GM19397 (cell line): Measurements from ENCODE around the gene PTPN1.
"Not testable (repeated sequence)": the region's sequence is repeated elsewhere in the genome, so short reads cannot be mapped to it uniquely, and the experiment has no call there.

Experiments
- ATAC-seq: cut with Tn5 transposase; IDR thresholded peaks from one replicate; pipeline ENCODE4 v1.9.1; 2021; ENCODE audit warnings: mild to moderate bottlenecking, moderate library complexity; ENCODE audit not compliant: unreplicated experiment

PTPN1 gene

DNA sequence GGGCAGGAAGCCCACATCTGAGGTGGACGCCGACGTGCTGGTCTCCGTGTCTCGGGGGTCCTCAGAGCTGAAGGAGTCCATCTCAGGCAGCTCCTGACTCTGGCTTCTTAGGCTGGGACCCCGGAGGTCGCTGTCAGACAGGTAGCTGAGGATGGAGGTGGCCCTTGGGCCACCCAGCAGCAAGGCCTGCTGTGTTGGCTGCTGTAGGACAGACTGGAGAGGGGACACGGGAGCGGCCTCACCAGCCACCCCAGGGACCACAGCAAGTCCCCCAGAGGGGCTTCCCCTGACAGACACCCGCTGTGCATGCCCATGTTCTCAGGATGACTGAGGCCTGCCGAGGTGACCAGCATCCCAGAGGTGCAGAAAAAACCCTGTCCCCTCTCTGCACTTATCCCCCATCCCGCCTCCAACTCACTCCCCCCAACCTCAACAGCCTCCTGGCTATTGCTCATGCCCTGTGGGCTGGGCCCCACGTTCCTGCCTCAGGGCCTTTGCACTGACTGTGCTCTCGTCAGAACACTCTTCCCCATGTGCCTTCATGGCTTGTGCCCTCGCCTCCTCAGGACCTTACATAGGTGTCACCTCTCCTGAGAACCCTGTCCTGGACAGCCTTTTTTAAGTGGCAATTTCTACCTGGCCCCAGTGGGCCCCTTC is 92.4 kb downstream of the PTPN1 start:
- ATAC-seq: no peak

DNA sequence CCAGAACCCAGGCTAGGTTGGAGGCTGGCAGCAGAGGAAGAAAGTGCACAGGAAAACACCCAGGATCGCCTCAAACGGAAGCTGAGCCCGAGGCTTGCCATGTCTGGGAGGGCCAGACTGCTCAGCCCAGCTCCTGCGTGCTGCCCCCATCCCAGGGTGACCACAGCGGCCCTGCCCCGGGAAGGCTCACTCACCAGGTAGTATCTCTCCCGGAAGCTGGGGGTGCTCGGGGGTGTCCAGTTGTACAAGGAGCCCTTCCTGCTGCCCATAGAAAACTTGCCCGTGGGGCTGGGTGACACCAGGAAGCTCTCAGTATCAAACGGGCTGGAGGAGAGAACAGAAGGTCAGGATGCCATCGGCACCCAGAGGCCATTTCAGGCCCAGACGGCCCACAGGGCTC is 94.3 kb downstream of the PTPN1 start:
- ATAC-seq: no peak

DNA sequence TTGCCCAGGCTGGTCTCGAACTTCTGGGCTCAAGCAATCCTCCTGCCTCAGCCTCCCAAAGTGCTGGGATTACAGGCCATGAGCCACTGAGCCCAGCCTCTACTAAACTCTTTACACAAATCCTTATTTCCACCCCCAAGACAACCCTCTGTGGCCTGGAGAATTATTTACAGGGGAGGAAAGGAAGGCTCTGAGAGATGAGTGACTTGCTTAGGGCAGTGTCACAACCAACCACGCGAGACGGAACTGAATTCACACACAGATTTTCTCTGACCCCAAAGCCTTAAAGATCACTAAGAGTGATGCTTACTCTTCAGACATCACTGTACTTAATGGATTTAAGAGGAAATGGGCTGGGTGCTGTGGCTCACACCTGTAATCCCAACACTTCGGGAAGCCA is 95.0 kb downstream of the PTPN1 start:
- ATAC-seq: no peak

DNA sequence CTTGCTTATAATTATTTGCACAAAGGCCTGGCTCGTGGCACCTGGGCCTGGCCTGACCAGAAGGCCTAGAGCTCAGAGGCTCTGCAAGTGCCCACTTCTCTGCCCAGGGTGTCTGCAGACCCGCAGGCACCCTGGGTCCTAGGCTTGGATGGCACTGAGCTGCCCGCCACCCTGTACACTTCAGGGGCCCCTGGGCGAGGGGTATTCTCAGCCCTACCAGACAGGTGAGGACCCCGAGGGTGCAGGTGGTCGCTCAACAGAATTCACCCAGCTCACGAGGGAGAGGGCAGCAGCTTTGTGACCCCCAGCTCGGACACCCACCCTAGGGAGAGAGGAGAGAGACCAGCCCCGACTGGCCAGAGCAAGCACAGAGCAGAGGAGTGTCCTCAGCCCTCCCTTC is 97.3 kb downstream of the PTPN1 start:
- no peak for ATAC-seq

DNA sequence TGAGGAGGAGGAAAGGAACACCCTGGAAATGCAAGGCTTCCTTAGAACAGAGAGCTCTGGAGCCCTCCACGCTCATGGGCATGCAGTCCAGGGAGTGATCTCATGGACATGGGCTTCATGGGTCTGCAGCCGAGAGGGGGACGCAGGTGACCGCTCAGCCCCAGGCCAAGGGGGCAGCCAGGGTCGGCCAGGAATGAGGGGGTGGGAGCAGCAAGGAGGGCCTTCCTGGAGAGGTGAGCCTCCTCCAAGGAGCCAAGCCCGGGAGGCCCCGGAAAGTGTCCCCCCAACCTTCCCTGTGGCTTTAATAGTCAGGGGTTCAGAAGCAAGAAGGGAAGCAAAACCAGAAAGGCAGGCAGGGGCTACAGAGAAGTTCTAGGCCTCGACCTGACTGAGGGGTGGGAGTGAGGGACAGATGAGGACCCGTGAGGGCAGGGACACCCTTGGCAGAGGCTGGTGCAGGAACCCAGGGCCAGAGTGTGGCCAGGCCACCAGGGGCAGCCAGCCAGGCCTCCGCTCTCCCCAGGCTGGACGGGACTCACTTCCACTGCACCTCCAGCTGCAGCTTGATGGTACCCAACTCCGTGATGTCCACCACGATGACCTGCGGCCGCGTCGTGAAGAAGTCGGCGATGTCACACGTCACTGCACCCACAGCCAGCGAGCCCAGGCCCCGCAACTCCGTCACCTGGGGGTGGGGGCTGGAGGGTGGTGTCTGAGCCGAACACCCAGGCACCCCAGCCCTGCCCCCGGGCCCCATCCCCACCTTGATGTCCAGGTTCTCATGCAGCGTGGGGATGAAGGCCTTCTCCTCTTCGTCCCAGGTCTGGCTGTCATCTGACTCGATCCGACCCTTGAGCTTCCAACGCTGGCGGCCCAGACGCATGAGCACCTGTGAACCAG is 97.9 kb downstream of the PTPN1 start:
- no peak for ATAC-seq

GRCh38 chr20:50608750-50609104 is 98.5 kb downstream of the PTPN1 start:
- no peak for ATAC-seq

GRCh38 chr20:50609438-50609989 is 99.3 kb downstream of the PTPN1 start:
- no peak for ATAC-seq

DNA sequence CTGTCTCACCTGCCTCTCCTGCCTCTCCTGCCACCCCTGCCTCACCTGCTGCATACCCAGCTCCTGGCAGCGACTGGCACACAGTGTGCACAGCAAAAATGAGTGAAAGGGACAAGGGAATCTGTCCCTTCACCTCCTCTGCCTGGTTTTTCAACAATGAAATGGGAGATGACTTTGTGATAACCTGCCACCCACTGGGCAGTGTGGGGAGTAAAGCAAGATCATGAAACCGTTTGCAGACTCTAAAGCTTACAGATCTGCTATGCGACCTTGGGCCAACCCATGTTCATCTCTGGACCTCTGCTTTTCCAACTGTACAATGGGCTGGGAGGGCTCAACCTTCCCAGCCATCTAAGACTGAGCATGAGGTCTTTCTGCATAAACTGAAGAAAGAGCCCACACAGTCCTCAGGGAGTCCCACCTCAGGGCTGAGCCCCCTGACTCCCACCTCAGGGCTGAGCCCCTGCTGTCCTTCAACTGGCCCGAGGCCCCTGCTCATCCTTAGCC is 100.1 kb downstream of the PTPN1 start:
- no peak for ATAC-seq

- ATAC-seq: no peak
Observed at GRCh38 chr20:50611128-50611810, 101.1 kb downstream of the PTPN1 start.

GRCh38 chr20:50613438-50614169 is 103.4 kb downstream of the PTPN1 start:
- no peak for ATAC-seq

GRCh38 chr20:50615407-50615806 is 105.2 kb downstream of the PTPN1 start:
- ATAC-seq: no peak

DNA sequence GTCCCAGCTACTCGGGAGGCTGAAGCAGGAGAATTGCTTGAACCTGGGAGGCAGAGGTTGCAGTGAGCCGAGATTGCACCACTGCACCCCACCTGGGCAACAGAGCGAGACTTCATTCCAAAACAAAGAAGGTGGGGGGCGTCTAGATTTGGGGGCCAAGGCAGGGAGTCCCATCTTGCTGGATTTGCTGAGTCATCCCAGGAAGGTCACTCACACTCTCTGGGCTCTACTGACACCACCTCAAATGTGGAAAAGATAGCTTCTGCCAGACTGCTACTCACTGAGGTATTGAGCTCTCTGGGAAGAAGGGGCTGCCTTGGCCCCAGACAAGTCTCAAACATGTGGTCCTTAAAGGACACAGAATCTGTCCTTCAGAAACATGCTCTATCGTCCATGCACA is 106.8 kb downstream of the PTPN1 start:
- ATAC-seq: no peak

DNA sequence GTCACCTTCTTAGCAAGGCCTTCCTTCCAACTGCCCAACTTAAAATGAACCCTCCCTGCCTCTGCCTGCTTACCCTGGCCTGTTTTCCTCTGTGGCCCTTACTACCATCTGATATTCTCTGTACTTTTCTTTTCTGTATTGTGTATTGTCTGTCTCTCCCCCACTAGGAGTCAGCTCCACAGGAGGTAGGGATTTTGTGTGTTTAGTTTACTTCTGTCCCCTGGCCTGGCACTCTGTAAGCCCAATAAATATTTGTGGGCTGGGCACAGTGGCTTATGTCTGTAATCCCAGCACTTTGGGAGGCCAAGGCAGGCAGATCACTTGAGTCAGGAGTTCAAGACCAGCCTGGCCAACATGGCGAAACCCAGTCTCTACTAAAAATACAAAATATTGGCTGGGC is 108.4 kb downstream of the PTPN1 start:
- no peak for ATAC-seq

GRCh38 chr20:50620459-50620858 is 110.3 kb downstream of the PTPN1 start:
- ATAC-seq: not testable (repeated sequence)

DNA sequence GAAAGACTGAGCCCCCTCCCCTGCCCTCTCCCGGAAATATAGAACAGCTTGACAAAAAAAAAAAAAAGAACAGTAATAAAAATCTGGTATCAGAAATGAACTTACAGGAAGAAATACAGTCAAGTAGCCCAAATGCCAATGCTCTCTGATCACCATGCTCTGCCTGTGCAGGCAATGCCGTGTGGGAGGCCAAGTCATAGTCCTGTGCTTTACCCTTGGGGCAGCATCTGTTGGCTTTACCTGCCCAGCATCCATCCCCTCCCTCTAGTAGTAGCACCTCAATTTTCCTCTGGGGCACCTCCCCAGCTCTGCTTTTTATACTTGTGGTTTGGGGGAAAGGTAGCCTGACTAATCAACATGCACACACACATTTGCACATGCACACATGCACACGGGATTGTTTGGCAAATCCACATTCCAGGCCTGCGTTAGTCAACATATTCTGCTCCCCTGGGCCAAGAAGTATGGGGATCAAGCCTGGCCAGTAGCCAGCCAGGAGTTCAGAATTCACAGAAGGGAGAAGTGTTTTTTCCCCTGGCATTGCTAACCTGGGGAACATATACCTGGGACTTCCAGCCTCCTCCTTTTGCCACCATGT is 111.0 kb downstream of the PTPN1 start:
- ATAC-seq: no peak

DNA sequence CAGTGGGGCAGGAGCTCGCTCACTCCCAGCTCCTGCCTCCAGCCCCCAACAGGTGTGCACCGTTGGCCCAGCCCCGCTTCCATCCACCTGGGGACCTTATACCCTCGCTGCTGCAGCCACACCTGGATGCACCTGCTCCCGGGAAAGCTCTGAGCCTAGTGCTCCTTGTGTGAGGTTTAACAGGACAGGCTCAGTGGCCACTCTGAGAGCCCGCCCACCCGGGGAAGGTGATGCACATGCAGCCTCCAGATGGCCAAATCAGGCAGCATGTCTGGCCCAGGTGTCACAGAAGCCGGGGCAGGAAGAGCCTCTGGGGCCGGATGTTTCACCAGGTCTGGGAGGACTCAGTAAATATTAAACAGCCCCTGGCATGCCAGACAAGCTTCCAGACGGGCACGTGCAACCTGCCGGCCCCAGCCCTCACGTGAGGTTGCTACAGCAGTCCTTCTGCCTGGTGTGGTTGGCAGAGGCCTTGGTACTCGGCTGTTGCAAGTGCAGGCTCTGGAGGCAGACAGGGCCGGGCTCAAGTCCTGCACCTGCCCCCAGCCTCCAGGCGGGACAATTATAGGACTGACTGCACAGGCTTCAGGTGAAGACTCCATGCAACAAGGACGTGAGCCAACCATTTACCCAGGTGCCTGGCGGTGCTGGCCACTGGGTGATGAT is 114.3 kb downstream of the PTPN1 start:
- ATAC-seq: no peak

DNA sequence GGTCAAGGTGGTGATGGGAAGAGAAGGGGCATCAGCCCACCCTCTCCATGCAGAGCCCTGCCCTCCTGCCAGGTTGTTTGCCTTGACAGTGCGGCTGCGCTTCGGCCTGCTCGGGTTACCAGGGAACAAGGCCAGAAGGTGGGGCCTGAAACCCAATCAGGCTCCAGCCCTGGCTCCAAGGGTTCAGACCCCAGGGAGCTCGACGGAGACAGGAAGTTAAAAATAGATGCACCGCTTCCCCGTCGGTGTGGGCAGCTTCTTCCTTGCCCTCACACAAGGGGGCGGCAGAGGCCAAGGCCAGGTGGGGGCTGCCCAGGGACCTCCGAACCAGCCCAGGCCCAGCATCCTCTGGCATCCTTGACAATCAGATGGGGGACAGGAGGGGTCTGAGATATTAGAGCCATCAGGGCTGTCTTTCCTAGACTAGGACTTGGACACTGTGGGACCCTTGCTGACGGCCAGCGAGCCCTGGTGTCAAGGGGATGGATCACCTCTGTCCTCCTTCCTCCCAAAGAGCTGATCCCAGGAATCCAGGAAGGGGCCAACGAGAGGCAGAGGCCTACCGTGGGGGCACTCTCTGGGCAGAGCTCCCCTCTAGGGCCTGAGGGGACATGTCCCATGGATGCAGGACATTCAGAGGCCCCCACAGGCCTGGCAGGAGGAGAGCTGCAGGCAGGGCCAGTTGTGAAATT is 115.9 kb downstream of the PTPN1 start:
- ATAC-seq: no peak

- no peak for ATAC-seq
Observed at GRCh38 chr20:50627747-50628146, 117.6 kb downstream of the PTPN1 start.

- ATAC-seq: no peak
Observed at GRCh38 chr20:50628332-50628731, 118.1 kb downstream of the PTPN1 start.
